ENCODE data around the gene RNF227.
"Not testable (repeated sequence)": the region's sequence is repeated elsewhere in the genome, so short reads cannot be mapped to it uniquely, and the experiment has no call there.

The RNF227 gene

DNA sequence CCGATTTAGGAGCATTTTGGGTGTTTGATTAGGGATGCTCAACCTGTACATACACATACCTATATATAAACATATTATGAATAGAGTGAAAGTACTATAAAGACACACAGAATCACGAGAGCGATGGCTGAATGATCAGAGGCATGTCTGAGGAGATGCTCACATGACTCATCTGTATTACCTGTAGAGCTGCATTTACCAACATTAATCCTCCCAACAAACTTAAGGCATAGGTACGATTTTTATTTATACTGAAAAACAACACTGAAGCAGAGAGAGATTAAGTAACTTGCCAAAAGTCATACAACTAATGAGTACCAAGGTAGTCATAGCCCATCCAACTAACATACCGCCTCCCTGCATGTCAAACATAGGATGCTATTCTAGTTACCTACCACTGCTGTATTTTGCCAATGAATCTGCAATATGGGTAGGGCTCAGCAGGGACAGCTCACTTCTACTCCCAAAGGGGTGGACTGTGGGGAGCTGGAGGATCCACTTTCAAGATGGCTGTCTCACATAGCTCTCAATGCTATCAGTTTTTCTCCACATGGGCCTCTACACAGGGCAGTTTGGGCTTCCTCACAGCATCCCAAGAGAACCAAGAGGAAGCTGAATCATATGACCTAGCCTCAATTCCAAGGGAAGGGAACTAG lies 51.0 kb downstream of the RNF227 start:
- no peak overlapping the region for H3K9ac ChIP-seq (ENCODE audit: low read depth, low read length, poor library complexity, severe bottlenecking)
- no peaks in the 10 kb centered on the region for H3K9me3 ChIP-seq (ENCODE audit: insufficient read depth, low read depth, low read length)
- no peak overlapping the region for H3K4me2 ChIP-seq (ENCODE audit: low read depth, low read length, poor library complexity, severe bottlenecking)
- H2AFZ ChIP-seq (ENCODE audit: low read length): no peak overlapping the region
- no peaks in the 10 kb centered on the region for H3K9me2 ChIP-seq (replicated peaks; ENCODE audit: low read depth, low read length)
- H4K20me1 ChIP-seq (ENCODE audit: insufficient read depth, low read length, poor library complexity, severe bottlenecking): no peaks in the 10 kb centered on the region
- no peaks in the 10 kb centered on the region for H3F3A ChIP-seq (ENCODE audit: low read depth)
- no peak for TF ChIP-seq EZH2phosphoT487 (IDR thresholded peaks at IDR 0.05; ENCODE audit: borderline replicate concordance)
- TF ChIP-seq, protein P1, sequence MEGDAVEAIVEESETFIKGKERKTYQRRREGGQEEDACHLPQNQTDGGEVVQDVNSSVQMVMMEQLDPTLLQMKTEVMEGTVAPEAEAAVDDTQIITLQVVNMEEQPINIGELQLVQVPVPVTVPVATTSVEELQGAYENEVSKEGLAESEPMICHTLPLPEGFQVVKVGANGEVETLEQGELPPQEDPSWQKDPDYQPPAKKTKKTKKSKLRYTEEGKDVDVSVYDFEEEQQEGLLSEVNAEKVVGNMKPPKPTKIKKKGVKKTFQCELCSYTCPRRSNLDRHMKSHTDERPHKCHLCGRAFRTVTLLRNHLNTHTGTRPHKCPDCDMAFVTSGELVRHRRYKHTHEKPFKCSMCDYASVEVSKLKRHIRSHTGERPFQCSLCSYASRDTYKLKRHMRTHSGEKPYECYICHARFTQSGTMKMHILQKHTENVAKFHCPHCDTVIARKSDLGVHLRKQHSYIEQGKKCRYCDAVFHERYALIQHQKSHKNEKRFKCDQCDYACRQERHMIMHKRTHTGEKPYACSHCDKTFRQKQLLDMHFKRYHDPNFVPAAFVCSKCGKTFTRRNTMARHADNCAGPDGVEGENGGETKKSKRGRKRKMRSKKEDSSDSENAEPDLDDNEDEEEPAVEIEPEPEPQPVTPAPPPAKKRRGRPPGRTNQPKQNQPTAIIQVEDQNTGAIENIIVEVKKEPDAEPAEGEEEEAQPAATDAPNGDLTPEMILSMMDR (conservative IDR thresholded peaks at IDR 0.05; ENCODE audit: low read length): no peak
- H3K79me2 ChIP-seq (ENCODE audit: insufficient read depth, low read length): peaks cover 28% of the 10 kb centered on the region; the same call in 1 of the 2 replicates
- H3K27me3 ChIP-seq (ENCODE audit: insufficient read depth, low read length, poor library complexity, severe bottlenecking): no peaks in the 10 kb centered on the region
- peaks cover 25% of the 10 kb centered on the region for H3K4me1 ChIP-seq (ENCODE audit: insufficient read depth, low read length, poor library complexity, severe bottlenecking)
- H3K36me3 ChIP-seq (ENCODE audit: insufficient read depth, low read length): peaks cover 2% of the 10 kb centered on the region; the same call in 1 of the 2 replicates
- no peak overlapping the region for H3K4me3 ChIP-seq (ENCODE audit: low read length, poor library complexity, severe bottlenecking)

DNA sequence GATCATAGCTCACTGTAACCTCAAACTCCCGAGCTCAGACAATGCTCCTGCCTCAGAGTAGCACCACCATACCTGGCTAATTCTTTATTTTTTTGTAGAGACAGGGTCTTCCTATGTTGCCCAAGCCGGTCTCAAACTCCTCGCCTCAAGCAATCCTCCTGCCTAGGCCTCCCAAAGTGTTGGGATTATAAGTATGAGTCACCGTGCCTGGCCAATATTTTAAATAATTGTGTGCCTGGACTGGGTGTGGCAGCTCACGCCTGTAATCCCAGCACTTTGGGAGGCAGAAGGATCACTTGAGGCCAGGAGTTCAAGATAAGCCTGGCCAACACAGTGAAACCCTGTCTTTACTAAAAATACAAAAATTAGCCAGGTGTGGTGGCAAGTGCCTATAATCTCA lies 51.7 kb downstream of the RNF227 start:
- not testable (repeated sequence) for H3K9me3 ChIP-seq (ENCODE audit: insufficient read depth, low read depth, low read length); H3K4me2 ChIP-seq (ENCODE audit: low read depth, low read length, poor library complexity, severe bottlenecking); H3K36me3 ChIP-seq (ENCODE audit: insufficient read depth, low read length); H3K9me2 ChIP-seq (replicated peaks; ENCODE audit: low read depth, low read length); H3K9ac ChIP-seq (ENCODE audit: low read depth, low read length, poor library complexity, severe bottlenecking); H3F3A ChIP-seq (ENCODE audit: low read depth); H3K27me3 ChIP-seq (ENCODE audit: insufficient read depth, low read length, poor library complexity, severe bottlenecking); H2AFZ ChIP-seq (ENCODE audit: low read length); H4K20me1 ChIP-seq (ENCODE audit: insufficient read depth, low read length, poor library complexity, severe bottlenecking); H3K4me3 ChIP-seq (ENCODE audit: low read length, poor library complexity, severe bottlenecking)
- H3K79me2 ChIP-seq (ENCODE audit: insufficient read depth, low read length): peaks cover 33% of the 10 kb centered on the region; the same call in 1 of the 2 replicates
- peaks cover 19% of the 10 kb centered on the region for H3K4me1 ChIP-seq (ENCODE audit: insufficient read depth, low read length, poor library complexity, severe bottlenecking)
